ENCODE data around the gene MCTP1. TPM values are rescaled to one million over a fixed set of nuclear protein-coding genes. Genes with fewer than 3 reads are reported as not detected.

Gene MCTP1
- total and polyA plus RNA-seq, 8 donors: 4.4 to 55.1 (median 5.9) TPM

DNA sequence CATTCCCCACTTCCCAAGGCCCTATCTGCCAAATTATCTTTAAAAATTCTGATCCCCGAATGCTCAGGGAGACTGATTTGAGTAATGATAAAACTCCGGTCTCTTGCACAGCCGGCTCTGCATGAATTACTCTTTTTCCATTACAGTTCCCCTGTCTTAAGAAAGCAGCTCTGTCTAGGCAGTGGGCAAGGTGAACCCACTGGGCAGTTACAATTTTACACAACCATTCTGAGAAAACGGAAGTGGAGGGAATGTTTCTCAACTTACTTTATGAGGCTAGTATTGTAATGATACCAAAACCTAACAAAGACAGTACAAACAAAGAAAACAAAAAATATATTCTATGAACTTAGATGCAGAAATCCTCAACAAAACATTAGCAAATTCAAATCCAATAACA, 100.0 kb downstream of the MCTP1 start:
- H3K4me3 ChIP-seq: no peak overlapping the region
- H3K36me3 ChIP-seq: no peaks in the 10 kb centered on the region
- intact Hi-C loops (cut with DNase I): no loop called here
- H3K9me3 ChIP-seq: no peaks in the 10 kb centered on the region
- TF ChIP-seq, protein P1, sequence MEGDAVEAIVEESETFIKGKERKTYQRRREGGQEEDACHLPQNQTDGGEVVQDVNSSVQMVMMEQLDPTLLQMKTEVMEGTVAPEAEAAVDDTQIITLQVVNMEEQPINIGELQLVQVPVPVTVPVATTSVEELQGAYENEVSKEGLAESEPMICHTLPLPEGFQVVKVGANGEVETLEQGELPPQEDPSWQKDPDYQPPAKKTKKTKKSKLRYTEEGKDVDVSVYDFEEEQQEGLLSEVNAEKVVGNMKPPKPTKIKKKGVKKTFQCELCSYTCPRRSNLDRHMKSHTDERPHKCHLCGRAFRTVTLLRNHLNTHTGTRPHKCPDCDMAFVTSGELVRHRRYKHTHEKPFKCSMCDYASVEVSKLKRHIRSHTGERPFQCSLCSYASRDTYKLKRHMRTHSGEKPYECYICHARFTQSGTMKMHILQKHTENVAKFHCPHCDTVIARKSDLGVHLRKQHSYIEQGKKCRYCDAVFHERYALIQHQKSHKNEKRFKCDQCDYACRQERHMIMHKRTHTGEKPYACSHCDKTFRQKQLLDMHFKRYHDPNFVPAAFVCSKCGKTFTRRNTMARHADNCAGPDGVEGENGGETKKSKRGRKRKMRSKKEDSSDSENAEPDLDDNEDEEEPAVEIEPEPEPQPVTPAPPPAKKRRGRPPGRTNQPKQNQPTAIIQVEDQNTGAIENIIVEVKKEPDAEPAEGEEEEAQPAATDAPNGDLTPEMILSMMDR (IDR thresholded peaks at IDR 0.05): no peak
- DNase-seq (no peak), ATAC-seq (no peak)
- peak overlapping the region in 1 of 2 donors; percentile 64 for H3K27ac ChIP-seq
- no peaks in the 10 kb centered on the region for H3K27me3 ChIP-seq
- H3K4me1 ChIP-seq: no peaks in the 10 kb centered on the region

DNA sequence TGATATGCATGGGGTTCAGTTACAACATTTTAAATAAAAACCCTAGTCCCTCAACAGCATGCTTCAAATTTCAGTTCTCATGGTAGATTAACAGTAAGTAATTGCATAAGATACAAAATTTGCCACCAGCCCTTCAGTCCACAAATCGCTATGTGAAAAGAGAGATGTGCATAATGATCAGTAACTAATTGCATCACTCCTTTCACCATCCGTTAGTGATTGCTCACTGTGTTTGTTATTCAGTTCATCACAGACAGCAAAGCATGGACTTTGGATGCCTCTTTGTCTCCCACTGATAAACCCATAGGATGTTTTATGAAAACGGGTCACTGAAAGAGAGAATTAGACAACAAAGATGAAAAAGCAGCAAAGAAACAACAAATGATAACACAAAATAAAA, 103.2 kb downstream of the MCTP1 start:
- Histone ChIP-seq H3K36me3 (no peaks in the 10 kb centered on the region), H3K9me3 (peaks cover 0 to 2% of the 10 kb centered on the region in 2 donors), H3K27me3 (no peaks in the 10 kb centered on the region), H3K27ac (no peak overlapping the region), H3K4me3 (no peak overlapping the region), H3K4me1 (no peaks in the 10 kb centered on the region)
- intact Hi-C loops (cut with DNase I): no loop called here
- DNase-seq (no peak), ATAC-seq (no peak)
- TF ChIP-seq, protein P1 (IDR thresholded peaks at IDR 0.05): no peak

GRCh38 chr5:95178046-95178651, 106.7 kb downstream of the MCTP1 start:
- intact Hi-C loops (cut with DNase I): no loop called here
- Histone ChIP-seq H3K36me3 (no peaks in the 10 kb centered on the region), H3K27ac (no peak overlapping the region), H3K4me1 (no peaks in the 10 kb centered on the region), H3K27me3 (no peaks in the 10 kb centered on the region), H3K9me3 (peaks cover 0 to 2% of the 10 kb centered on the region in 2 donors), H3K4me3 (no peak overlapping the region)
- no peak for ATAC-seq
- TF ChIP-seq, protein P1 (IDR thresholded peaks at IDR 0.05): no peak
- no peak for DNase-seq

GRCh38 chr5:95177456-95177855, 107.4 kb downstream of the MCTP1 start:
- Histone ChIP-seq H3K4me3 (no peak overlapping the region), H3K27me3 (no peaks in the 10 kb centered on the region), H3K9me3 (peaks cover 0 to 2% of the 10 kb centered on the region in 2 donors), H3K27ac (no peak overlapping the region), H3K36me3 (no peaks in the 10 kb centered on the region), H3K4me1 (no peaks in the 10 kb centered on the region)
- DNase-seq: no peak
- TF ChIP-seq, protein P1 (IDR thresholded peaks at IDR 0.05): no peak
- intact Hi-C loops (cut with DNase I): no loop called here
- ATAC-seq: no peak

- Histone ChIP-seq H3K27ac (no peak overlapping the region), H3K4me1 (no peaks in the 10 kb centered on the region), H3K27me3 (no peaks in the 10 kb centered on the region), H3K9me3 (peaks cover 0 to 14% of the 10 kb centered on the region in 2 donors), H3K36me3 (no peaks in the 10 kb centered on the region), H3K4me3 (no peak overlapping the region)
- intact Hi-C loops (cut with DNase I): no loop called here
- DNase-seq: no peak
- ATAC-seq: no peak
- TF ChIP-seq, protein P1 (IDR thresholded peaks at IDR 0.05): no peak
Measured at GRCh38 chr5:95175106-95175505, 109.8 kb downstream of the MCTP1 start.
